Measurements from ENCODE around the gene LEPROT. TPM values are rescaled to one million over a fixed set of nuclear protein-coding genes. Genes with fewer than 3 reads are reported as not detected.

The LEPROT gene
- total RNA-seq, 2 donors from 2014 or later, result 45.1 to 77.6 TPM

DNA sequence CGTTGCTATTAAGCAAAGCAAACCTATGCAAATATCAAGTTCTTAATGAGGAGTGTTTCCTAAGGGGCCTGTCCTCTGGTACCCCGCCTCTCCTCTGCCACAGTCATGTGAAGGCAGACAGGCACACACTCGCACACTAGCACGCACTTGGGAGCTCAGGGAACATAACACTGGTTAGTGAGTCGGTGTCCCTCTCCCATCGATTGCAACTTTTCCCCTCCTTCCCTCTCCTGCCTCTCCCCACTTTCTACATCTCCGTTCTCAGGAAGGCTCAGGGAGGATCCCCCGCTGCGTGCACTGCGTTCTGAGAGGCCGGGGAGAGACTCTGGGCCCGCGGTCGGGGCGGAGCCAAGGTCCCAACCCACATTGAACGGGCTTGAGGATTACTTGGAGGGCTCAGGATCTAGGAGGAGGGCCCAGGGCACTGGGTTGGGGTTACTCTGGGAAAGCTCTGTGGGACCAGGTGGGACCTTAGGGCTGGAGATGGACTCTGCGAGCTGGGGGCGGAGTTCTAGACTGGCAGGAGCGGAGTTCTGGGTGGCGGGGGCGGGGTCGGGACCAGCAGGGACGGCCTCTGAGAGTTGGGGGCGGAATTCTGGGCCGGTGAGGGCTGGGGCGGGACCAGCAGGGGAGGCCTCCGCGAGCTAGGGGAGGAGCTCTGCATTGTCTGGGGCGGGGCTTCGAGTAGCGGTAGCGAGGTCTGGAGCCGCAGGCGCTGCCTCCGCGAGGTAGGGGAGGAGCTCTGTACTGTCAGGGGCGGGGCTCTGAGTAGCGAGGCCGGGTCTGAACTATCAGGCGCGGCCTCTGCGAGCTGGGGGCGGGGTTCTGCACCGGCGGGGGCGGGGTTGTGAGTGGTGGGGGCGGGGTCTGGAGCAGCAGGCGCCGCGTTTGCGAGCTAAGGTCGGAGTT is 533 bp upstream of the LEPROT start:
- H3K4me3 ChIP-seq, result peak overlapping the region; percentile 84
- peak overlapping the region; percentile 99 for H3K27ac ChIP-seq
- H3K36me3 ChIP-seq, result no peaks in the 10 kb centered on the region
- H3K9ac ChIP-seq (ENCODE audit: low read depth in 2 of 2, low read length in 2 of 2), result peak overlapping the region; percentile 65 to 69
- intact Hi-C loops (cut with DNase I), result no loop called here
- no peaks in the 10 kb centered on the region for H3K9me3 ChIP-seq
- H3K4me1 ChIP-seq, result peaks cover 10% of the 10 kb centered on the region
- no peaks in the 10 kb centered on the region for H3K27me3 ChIP-seq
- DNase-seq, result peak; percentile 99
- TF ChIP-seq, protein P1, sequence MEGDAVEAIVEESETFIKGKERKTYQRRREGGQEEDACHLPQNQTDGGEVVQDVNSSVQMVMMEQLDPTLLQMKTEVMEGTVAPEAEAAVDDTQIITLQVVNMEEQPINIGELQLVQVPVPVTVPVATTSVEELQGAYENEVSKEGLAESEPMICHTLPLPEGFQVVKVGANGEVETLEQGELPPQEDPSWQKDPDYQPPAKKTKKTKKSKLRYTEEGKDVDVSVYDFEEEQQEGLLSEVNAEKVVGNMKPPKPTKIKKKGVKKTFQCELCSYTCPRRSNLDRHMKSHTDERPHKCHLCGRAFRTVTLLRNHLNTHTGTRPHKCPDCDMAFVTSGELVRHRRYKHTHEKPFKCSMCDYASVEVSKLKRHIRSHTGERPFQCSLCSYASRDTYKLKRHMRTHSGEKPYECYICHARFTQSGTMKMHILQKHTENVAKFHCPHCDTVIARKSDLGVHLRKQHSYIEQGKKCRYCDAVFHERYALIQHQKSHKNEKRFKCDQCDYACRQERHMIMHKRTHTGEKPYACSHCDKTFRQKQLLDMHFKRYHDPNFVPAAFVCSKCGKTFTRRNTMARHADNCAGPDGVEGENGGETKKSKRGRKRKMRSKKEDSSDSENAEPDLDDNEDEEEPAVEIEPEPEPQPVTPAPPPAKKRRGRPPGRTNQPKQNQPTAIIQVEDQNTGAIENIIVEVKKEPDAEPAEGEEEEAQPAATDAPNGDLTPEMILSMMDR (IDR thresholded peaks at IDR 0.05), result no peak

DNA sequence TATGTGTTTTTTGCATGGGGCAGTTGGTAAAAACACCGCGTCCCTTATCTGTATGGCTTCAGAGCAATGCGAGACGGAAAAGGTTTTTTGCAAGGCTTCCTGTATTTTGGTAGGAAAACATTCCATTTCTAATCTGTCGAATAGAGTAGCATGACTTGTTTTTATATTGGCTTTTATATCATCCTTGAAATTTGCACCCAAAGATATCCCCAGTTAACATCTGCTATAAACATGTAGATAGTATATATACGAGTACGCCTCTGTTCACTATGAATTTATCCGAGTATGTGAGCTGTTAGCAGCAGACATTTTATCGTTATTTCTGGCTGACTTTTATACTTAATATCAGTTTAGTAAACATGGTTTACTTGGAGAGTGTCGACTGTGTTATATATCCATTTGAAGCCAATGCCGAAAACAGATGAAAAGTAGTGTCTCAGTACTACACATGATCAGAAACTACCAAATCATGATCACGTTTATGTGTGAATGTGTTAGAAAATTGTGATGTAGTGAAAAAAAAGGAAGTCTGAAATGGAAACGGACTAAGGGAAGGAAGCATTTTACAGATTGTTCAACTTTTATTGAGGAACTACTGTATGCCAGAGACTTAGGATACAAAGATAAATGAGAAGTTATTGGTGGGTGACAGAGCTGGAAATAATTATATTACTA is 1.0 kb downstream of the LEPROT start:
- Histone ChIP-seq H3K4me1 (peaks cover 10% of the 10 kb centered on the region), H3K27ac (peak overlapping the region; percentile 99), H3K27me3 (no peaks in the 10 kb centered on the region), H3K4me3 (peak overlapping the region; percentile 84), H3K36me3 (peaks cover 4% of the 10 kb centered on the region), H3K9me3 (no peaks in the 10 kb centered on the region), H3K9ac (ENCODE audit: low read depth in 2 of 2, low read length in 2 of 2) (peak overlapping the region; percentile 59 to 90)
- TF ChIP-seq, protein P1 (IDR thresholded peaks at IDR 0.05), result no peak
- no peak for DNase-seq
- intact Hi-C loops (cut with DNase I), result no loop called here

DNA sequence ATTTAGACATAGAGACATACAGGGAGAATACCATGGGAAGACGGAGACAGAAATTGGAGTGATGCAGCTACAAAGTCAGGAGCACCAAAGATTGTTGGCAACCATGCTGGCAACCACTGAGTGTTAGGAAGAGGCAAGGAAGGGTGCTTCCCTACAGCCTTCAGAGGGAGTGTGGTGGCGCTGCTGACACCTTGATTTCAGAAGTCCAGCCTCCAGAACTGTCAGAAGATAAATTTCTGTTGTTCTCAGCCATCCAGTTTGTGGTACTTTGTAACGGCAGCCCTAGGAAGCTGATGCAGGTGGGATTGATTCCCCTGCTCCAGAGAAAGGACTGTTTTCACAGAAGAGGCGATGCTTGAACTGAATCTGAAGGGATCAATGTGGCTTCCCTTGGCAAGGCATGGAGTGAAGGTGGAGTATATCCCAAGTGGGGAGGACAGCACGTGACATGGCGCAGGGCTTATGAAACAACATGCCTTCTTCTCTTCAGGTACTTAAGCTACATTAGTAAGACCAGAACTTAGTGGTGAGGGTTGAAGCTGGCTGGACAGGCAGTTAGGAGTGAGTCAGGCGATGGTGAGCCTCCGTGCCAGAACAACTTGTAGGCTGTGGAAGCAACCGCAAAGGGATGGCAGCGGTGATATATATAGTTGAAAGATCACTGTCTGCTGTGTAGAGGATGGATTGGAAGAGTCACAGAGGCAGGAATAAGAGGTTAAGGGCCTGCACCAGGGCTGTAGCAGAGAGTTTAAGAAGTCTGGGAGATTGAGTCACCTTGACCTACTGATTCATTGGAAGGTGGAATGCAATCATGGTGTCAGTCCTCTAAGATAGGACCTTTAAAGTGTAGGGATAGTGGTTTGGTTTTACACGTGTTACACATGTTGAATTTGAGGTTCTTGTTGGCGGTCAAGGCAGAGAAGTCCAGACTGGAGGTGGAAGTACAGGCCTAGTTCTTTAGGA is 2.1 kb downstream of the LEPROT start:
- H3K9ac ChIP-seq (ENCODE audit: low read depth in 2 of 2, low read length in 2 of 2), result no peak overlapping the region
- no peak for DNase-seq
- H3K9me3 ChIP-seq, result no peaks in the 10 kb centered on the region
- peak overlapping the region; percentile 84 for H3K4me3 ChIP-seq
- H3K4me1 ChIP-seq, result peaks cover 10% of the 10 kb centered on the region
- peaks cover 8% of the 10 kb centered on the region for H3K36me3 ChIP-seq
- TF ChIP-seq, protein P1 (IDR thresholded peaks at IDR 0.05), result no peak
- intact Hi-C loops (cut with DNase I), result no loop called here
- H3K27ac ChIP-seq, result peak overlapping the region; percentile 99
- no peaks in the 10 kb centered on the region for H3K27me3 ChIP-seq

DNA sequence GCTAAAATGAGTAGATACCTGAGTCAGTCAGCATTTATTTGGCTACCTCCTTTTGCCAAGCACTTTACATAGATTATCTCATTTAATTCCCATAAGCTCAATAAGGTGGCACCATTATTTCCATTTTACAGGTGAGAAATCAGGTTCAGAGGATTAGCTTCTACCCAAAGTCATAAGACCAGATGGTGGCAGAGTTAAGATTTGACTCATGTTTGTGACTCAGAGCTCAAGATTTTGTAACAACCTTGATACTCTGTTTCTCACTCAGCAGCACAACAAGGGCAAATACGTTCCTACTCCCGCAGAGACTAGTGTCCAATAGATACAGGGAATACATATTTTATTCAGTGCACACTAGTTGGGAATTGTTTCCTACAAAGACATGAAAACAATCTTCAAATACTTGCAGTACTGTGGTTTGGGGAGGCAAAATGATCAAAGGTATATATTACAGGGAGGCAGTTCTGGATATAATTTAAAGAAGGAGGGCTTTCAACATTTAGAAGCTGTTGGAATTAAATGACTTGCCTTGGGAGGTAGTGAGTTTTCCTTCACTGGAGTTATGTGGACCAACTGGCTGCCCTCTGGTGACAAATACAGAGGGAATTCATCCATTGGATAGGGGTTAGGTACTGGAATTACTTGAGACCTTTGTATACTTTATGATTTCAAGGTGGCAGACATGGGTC is 3.6 kb downstream of the LEPROT start:
- no peak for DNase-seq
- TF ChIP-seq, protein P1 (IDR thresholded peaks at IDR 0.05), result no peak
- Histone ChIP-seq H3K27ac (no peak overlapping the region), H3K36me3 (peaks cover 8% of the 10 kb centered on the region), H3K9ac (ENCODE audit: low read depth in 2 of 2, low read length in 2 of 2) (no peak overlapping the region), H3K27me3 (no peaks in the 10 kb centered on the region), H3K9me3 (no peaks in the 10 kb centered on the region), H3K4me3 (no peak overlapping the region), H3K4me1 (peaks cover 10% of the 10 kb centered on the region)
- intact Hi-C loops (cut with DNase I), result no loop called here
